Thymus (tissue), 11 donors: Measurements from ENCODE around the gene FIBCD1. TPM values are rescaled to one million over a fixed set of nuclear protein-coding genes. Genes with fewer than 3 reads are reported as not detected.

ENCODE experiments used
- DNase-seq, 9 donors: peaks; one replicate each; pipeline ENCODE4 v3.0.0-alpha.2; 2013; ENCODE audit warnings: low spot score in 9 of 9, low read depth in 6 of 9, missing footprints in 1 of 9
- H3K27ac ChIP-seq, 2 donors: one replicate each; pipeline ENCODE4 v1.5.1; 2013; ENCODE audit warnings: control low read depth in 1 of 2, low read depth in 1 of 2, low read length in 1 of 2, mild to moderate bottlenecking in 1 of 2, moderate library complexity in 1 of 2
- H3K27me3 ChIP-seq, 2 donors: one replicate each; pipeline ENCODE4 v1.5.1; 2013; ENCODE audit warnings: low read length in 1 of 2; ENCODE audit not compliant: control insufficient read depth in 2 of 2, insufficient read depth in 1 of 2
- H3K36me3 ChIP-seq, 2 donors: one replicate each; pipeline ENCODE4 v1.5.1; 2013; ENCODE audit warnings: low read length in 1 of 2, mild to moderate bottlenecking in 1 of 2, moderate library complexity in 1 of 2; ENCODE audit not compliant: control insufficient read depth in 2 of 2, insufficient read depth in 2 of 2
- H3K4me1 ChIP-seq, 2 donors: one replicate each; pipeline ENCODE4 v1.5.1; 2013; ENCODE audit warnings: low read length in 2 of 2; ENCODE audit not compliant: control insufficient read depth in 2 of 2, insufficient read depth in 2 of 2
- H3K4me3 ChIP-seq, 2 donors: one replicate each; pipeline ENCODE4 v1.5.1; 2013; ENCODE audit warnings: low read length in 2 of 2, control low read depth in 1 of 2, mild to moderate bottlenecking in 1 of 2
- H3K9me3 ChIP-seq, 2 donors: one replicate each; pipeline ENCODE4 v1.5.1; 2013; ENCODE audit warnings: low read length in 1 of 2, mild to moderate bottlenecking in 1 of 2; ENCODE audit not compliant: control insufficient read depth in 2 of 2, insufficient read depth in 1 of 2
- WGBS: extraction: QIAGEN DNeasy Blood & Tissue Kit; methylation state at CpG from one replicate; pipeline ENCODE4 v1.1.7; 2013; 5-methylcytosine and 5-hydroxymethylcytosine counted together
- polyA plus RNA-seq: library from polyadenylated mRNA; stranded (reverse); fragments of 200-250 nt; gene quantifications from one replicate; pipeline ENCODE4 v1.2.3, GENCODE V29; 2013
- total RNA-seq: library from RNA; stranded (reverse); fragments of 120-200 nt; gene quantifications from one replicate; pipeline ENCODE4 v1.2.4, GENCODE V29; 2013
- donor health status: healthy.

The FIBCD1 gene
- total and polyA plus RNA-seq, 2 donors, result 0.05 to 0.09 TPM

GRCh38 chr9:130896233-130897014 is 42.6 kb downstream of the FIBCD1 start, which contains the start of gene QRFP:
Gene QRFP, minus strand, starts transcription at chr9:130896812. Its CDS starts 2,974 bp downstream, at chr9:130893838.
- no peak within 1 kb of the TSS for H3K4me3 ChIP-seq
- no peaks in the 10 kb centered on the region for H3K9me3 ChIP-seq

GRCh38 chr9:130895481-130896232 is 43.4 kb downstream of the FIBCD1 start:
- H3K9me3 ChIP-seq, result no peaks in the 10 kb centered on the region
- H3K36me3 ChIP-seq, result peaks cover 2 to 7% of the 10 kb centered on the region in 2 donors
- no peak overlapping the region for H3K27ac ChIP-seq
- H3K27me3 ChIP-seq, result peaks cover 0 to 6% of the 10 kb centered on the region in 2 donors
- 90% methylated on average over 24 of the region's 24 CpGs for WGBS
- no peaks in the 10 kb centered on the region for H3K4me1 ChIP-seq
- H3K4me3 ChIP-seq, result no peak overlapping the region
- DNase-seq, result no peak

More at GRCh38 chr9:130896233-130897014, 42.6 kb downstream of the FIBCD1 start, which contains the start of gene QRFP:
- DNase-seq, result no peak
- Histone ChIP-seq H3K27me3 (peaks cover 0 to 6% of the 10 kb centered on the region in 2 donors), H3K36me3 (peaks cover 2 to 7% of the 10 kb centered on the region in 2 donors), H3K27ac (no peak within 1 kb of the TSS), H3K4me1 (no peaks in the 10 kb centered on the region)
- 92% methylated on average over 27 of the region's 27 CpGs for WGBS

- Histone ChIP-seq H3K4me1 (no peaks in the 10 kb centered on the region), H3K9me3 (no peaks in the 10 kb centered on the region), H3K4me3 (no peak overlapping the region), H3K27me3 (peaks cover 0 to 2% of the 10 kb centered on the region in 2 donors), H3K36me3 (peaks cover 4 to 10% of the 10 kb centered on the region in 2 donors), H3K27ac (no peak overlapping the region)
- 96% methylated on average over 9 of the region's 9 CpGs for WGBS
- DNase-seq, result no peak
Measured at GRCh38 chr9:130895038-130895437, 44.0 kb downstream of the FIBCD1 start.

GRCh38 chr9:130894546-130894945 is 44.5 kb downstream of the FIBCD1 start:
- peaks cover 7 to 13% of the 10 kb centered on the region in 2 donors for H3K36me3 ChIP-seq
- H3K27me3 ChIP-seq, result peaks cover 0 to 2% of the 10 kb centered on the region in 2 donors
- DNase-seq, result no peak
- no peak overlapping the region for H3K27ac ChIP-seq
- WGBS, result 91% methylated on average over 7 of the region's 7 CpGs
- no peak overlapping the region for H3K4me3 ChIP-seq
- no peaks in the 10 kb centered on the region for H3K9me3 ChIP-seq
- H3K4me1 ChIP-seq, result no peaks in the 10 kb centered on the region

GRCh38 chr9:130893341-130894101 is 45.5 kb downstream of the FIBCD1 start:
- no peak for DNase-seq
- WGBS, result 77% methylated on average over 34 of the region's 34 CpGs
- Histone ChIP-seq H3K4me1 (no peaks in the 10 kb centered on the region), H3K36me3 (peaks cover 12 to 15% of the 10 kb centered on the region in 2 donors), H3K27ac (no peak overlapping the region), H3K9me3 (no peaks in the 10 kb centered on the region), H3K4me3 (no peak overlapping the region), H3K27me3 (no peaks in the 10 kb centered on the region)

- H3K4me3 ChIP-seq, result no peak overlapping the region
- no peak overlapping the region for H3K27ac ChIP-seq
- no peak for DNase-seq
- H3K4me1 ChIP-seq, result no peaks in the 10 kb centered on the region
- H3K9me3 ChIP-seq, result no peaks in the 10 kb centered on the region
- no peaks in the 10 kb centered on the region for H3K27me3 ChIP-seq
- WGBS, result 95% methylated on average over 24 of the region's 24 CpGs
- H3K36me3 ChIP-seq, result peaks cover 12 to 23% of the 10 kb centered on the region in 2 donors
Measured at GRCh38 chr9:130892477-130893304, 46.4 kb downstream of the FIBCD1 start.

- peaks cover 14 to 31% of the 10 kb centered on the region in 2 donors for H3K36me3 ChIP-seq
- no peak for DNase-seq
- no peaks in the 10 kb centered on the region for H3K9me3 ChIP-seq
- no peaks in the 10 kb centered on the region for H3K27me3 ChIP-seq
- no peak overlapping the region for H3K27ac ChIP-seq
- no peak overlapping the region for H3K4me3 ChIP-seq
- WGBS, result 95% methylated on average over 18 of the region's 18 CpGs
- no peaks in the 10 kb centered on the region for H3K4me1 ChIP-seq
Measured at GRCh38 chr9:130891688-130892476, 47.2 kb downstream of the FIBCD1 start.
